SK-N-SH treated with all-trans-retinoic acid at 6 μM for 48 hours (cell line): ENCODE data around the gene THAP6.
"Not testable (repeated sequence)": the region's sequence is repeated elsewhere in the genome, so short reads cannot be mapped to it uniquely, and the experiment has no call there.

Experiments
- ATAC-seq: fragments of 200-7000 bp; cut with Tn5 transposase; 3 replicates; pipeline ENCODE4 v1.9.1; 2020; ENCODE audit warnings: mild to moderate bottlenecking, moderate library complexity
- ARNTL ChIP-seq: fragments of 450-650 bp; formaldehyde crosslinking; IDR thresholded peaks from 2 replicates; pipeline ENCODE4 v1.5.0; 2020; ENCODE audit warnings: low read depth, mild to moderate bottlenecking, moderate library complexity, borderline replicate concordance
- BACH2 ChIP-seq: fragments of 250-450 bp; sonication (Bioruptor Pico); IDR thresholded peaks from 2 replicates; pipeline ENCODE4 v1.9.0; 2021; ENCODE audit warnings: mild to moderate bottlenecking, borderline replicate concordance
- CSDC2 ChIP-seq: fragments of 250-450 bp; sonication (Bioruptor Pico); IDR thresholded peaks from 2 replicates; pipeline ENCODE4 v1.5.0; 2020; ENCODE audit warnings: mild to moderate bottlenecking, moderate library complexity
- ESRRG ChIP-seq: fragments of 250-450 bp; sonication (Bioruptor Pico); IDR thresholded peaks from 2 replicates; pipeline ENCODE4 v1.6.1; 2021; ENCODE audit warnings: mild to moderate bottlenecking
- GLIS3 ChIP-seq: fragments of 250-450 bp; sonication (Bioruptor Pico); IDR thresholded peaks from 2 replicates; pipeline ENCODE4 v1.5.0; 2020; ENCODE audit warnings: mild to moderate bottlenecking, moderate library complexity
- ISL1 ChIP-seq: fragments of 250-450 bp; sonication (Bioruptor Pico); IDR thresholded peaks from 2 replicates; pipeline ENCODE4 v2.1.2; 2022; ENCODE audit warnings: mild to moderate bottlenecking, moderate library complexity
- OSR1 ChIP-seq: fragments of 250-450 bp; sonication (Bioruptor Pico); IDR thresholded peaks from 2 replicates; pipeline ENCODE4 v1.8.0; 2022; ENCODE audit warnings: moderate library complexity, mild to moderate bottlenecking, inconsistent platforms
- PPARA ChIP-seq: fragments of 250-450 bp; sonication (Bioruptor Pico); IDR thresholded peaks from 2 replicates; pipeline ENCODE4 v1.5.0; 2020; ENCODE audit warnings: mild to moderate bottlenecking, borderline replicate concordance
- RARB ChIP-seq: fragments of 250-450 bp; sonication (Bioruptor Pico); IDR thresholded peaks from 2 replicates; pipeline ENCODE4 v1.8.0; 2021; ENCODE audit warnings: mild to moderate bottlenecking, moderate library complexity
- SNAI2 ChIP-seq: fragments of 250-450 bp; sonication (Bioruptor Pico); IDR thresholded peaks from 2 replicates; pipeline ENCODE4 v1.5.0; 2020; ENCODE audit warnings: mild to moderate bottlenecking, moderate library complexity
- TCF4 ChIP-seq: fragments of 250-450 bp; sonication (Bioruptor Pico); IDR thresholded peaks from 2 replicates; pipeline ENCODE4 v1.8.0; 2021; ENCODE audit warnings: mild to moderate bottlenecking, moderate library complexity, borderline replicate concordance
- TOX ChIP-seq: fragments of 250-450 bp; sonication (Bioruptor Pico); IDR thresholded peaks from 2 replicates; pipeline ENCODE4 v1.8.0; 2021; ENCODE audit warnings: mild to moderate bottlenecking, moderate library complexity, borderline replicate concordance
- ZC3H10 ChIP-seq: fragments of 250-450 bp; sonication (Bioruptor Pico); IDR thresholded peaks from 2 replicates; pipeline ENCODE4 v1.5.1; 2021; ENCODE audit warnings: mild to moderate bottlenecking, moderate library complexity
- ZFP3 ChIP-seq: fragments of 250-450 bp; sonication (Bioruptor Pico); IDR thresholded peaks from 2 replicates; pipeline ENCODE4 v1.5.0; 2020; ENCODE audit warnings: mild to moderate bottlenecking, moderate library complexity
- ZFP30 ChIP-seq: fragments of 450-650 bp; formaldehyde crosslinking; IDR thresholded peaks from 2 replicates; pipeline ENCODE4 v1.5.0; 2022; ENCODE audit warnings: mild to moderate bottlenecking, moderate library complexity
- ZNF565 ChIP-seq: fragments of 450-650 bp; formaldehyde crosslinking; conservative IDR thresholded peaks from 2 replicates; pipeline ENCODE4 v1.5.0; 2020; ENCODE audit warnings: low read depth, mild to moderate bottlenecking, moderate library complexity
- ZNF70 ChIP-seq: fragments of 450-650 bp; formaldehyde crosslinking; IDR thresholded peaks from 2 replicates; pipeline ENCODE4 v1.5.0; 2020; ENCODE audit warnings: mild to moderate bottlenecking, moderate library complexity
- ZNF8 ChIP-seq: fragments of 450-650 bp; formaldehyde crosslinking; IDR thresholded peaks from 2 replicates; pipeline ENCODE4 v1.5.0; 2020; ENCODE audit warnings: mild to moderate bottlenecking, moderate library complexity
- TF ChIP-seq, protein P1 (sequence below): fragments of 250-450 bp; sonication (Bioruptor Pico); IDR thresholded peaks from 2 replicates; pipeline ENCODE4 v1.5.1; 2020; ENCODE audit warnings: low read depth, mild to moderate bottlenecking, moderate library complexity
- TF ChIP-seq, protein P2 (sequence below): fragments of 250-450 bp; sonication (Bioruptor Pico); IDR thresholded peaks from 2 replicates; pipeline ENCODE4 v1.8.0; 2021; ENCODE audit warnings: low read depth, mild to moderate bottlenecking, moderate library complexity, borderline replicate concordance
- TF ChIP-seq, protein P3 (sequence below): fragments of 250-450 bp; sonication (Bioruptor Pico); IDR thresholded peaks from 2 replicates; pipeline ENCODE4 v1.5.0; 2020; ENCODE audit warnings: mild to moderate bottlenecking, moderate library complexity
- TF ChIP-seq, protein P4 (sequence below): fragments of 250-450 bp; sonication (Bioruptor Pico); IDR thresholded peaks from 2 replicates; pipeline ENCODE4 v1.5.1; 2021; ENCODE audit warnings: mild to moderate bottlenecking, moderate library complexity

Gene THAP6

DNA sequence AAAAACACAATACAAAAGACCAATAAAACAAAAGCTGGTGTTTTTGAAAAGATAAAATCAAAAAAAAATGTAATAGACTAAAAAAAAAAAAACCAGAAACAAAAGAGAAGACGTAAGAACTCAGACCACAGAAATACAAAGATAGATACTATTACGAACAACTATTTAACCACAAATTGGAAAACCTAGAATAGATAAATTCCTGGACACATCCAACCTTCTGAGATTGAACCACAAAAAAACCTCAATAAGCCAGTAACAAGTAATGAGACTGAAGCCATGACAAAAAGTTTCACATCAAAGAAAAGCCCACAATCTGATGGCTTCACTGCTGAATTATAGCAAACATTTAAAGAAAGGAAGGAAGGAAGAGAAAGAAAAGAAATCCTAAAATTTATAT is 16.2 kb upstream of the THAP6 start:
- TF ChIP-seq ZNF565 (CRISPR knock-in tag), result no peak
- TF ChIP-seq ESRRG (CRISPR knock-in tag), result no peak
- no peak for TF ChIP-seq ISL1 (CRISPR knock-in tag)
- TF ChIP-seq, all 23 proteins: peak for 0
- peak; percentile 40; the same call in 2 of the 3 replicates for ATAC-seq

DNA sequence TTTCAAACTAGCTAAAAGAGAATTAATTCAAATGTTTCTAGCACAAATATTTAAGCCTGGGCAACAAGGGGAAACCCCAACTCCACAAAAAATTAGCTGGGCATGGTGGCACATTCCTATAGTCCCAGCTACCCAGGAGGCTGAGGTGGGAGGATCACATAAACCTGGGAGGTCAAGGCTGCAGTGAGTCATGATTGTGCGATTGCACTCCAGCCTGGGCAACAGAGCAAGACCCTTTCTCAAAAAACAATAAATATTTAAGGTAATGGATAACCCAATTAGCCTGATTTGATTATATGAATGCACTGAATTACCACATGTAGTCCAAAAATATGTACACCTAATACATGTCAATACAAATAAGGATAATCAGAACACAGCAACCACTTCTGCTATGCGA is 14.4 kb upstream of the THAP6 start:
- ATAC-seq, result no peak
- TF ChIP-seq TCF4 (CRISPR knock-in tag) (no peak), GLIS3 (no peak), BACH2 (CRISPR knock-in tag) (no peak), ZC3H10 (no peak), PPARA (no peak), ZFP30 (CRISPR knock-in tag) (no peak), RARB (CRISPR knock-in tag) (no peak)
- TF ChIP-seq, protein P1, sequence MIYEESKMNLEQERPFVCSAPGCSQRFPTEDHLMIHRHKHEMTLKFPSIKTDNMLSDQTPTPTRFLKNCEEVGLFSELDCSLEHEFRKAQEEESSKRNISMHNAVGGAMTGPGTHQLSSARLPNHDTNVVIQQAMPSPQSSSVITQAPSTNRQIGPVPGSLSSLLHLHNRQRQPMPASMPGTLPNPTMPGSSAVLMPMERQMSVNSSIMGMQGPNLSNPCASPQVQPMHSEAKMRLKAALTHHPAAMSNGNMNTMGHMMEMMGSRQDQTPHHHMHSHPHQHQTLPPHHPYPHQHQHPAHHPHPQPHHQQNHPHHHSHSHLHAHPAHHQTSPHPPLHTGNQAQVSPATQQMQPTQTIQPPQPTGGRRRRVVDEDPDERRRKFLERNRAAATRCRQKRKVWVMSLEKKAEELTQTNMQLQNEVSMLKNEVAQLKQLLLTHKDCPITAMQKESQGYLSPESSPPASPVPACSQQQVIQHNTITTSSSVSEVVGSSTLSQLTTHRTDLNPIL (CRISPR knock-in tag), result no peak

DNA sequence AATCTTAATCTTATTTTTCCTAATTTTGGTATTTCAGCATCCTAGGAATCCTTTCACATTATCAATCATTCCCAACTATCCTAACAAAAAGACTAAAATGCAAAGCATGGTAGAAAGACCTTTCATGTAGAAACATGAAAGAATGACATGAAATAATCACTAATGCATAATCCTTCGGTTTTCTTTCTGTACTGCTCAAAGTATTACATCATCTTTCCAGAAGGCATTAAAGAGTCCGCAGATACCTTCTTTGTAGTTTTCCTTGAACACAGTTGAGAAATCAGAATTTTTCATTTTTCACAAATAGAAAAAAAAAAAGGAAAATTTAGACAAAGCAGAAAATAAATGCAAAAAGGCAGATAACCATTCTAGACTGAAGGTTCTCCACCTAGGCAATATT is 11.6 kb upstream of the THAP6 start:
- ATAC-seq, result no peak
- TF ChIP-seq SNAI2 (CRISPR knock-in tag), result no peak
- TF ChIP-seq, all 23 proteins: peak for 0

DNA sequence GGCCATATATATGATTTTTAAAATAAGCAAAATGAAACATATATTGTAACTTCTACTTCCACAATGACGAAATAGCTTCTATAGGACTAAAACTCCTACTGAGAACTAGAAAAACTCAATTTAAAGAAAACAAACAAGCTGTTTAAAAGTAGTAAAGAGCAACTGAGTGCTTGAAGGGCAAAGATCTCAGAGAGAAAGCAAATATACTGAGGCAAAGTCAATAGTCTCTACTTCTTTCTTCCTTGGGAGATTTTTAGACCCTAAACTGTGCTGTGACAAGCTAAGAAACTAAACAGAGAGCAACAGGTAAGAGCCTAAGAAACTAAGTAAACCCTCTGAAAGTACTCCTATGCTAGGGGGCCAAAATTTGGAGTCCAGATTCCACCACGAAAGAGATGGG is 8.6 kb upstream of the THAP6 start:
- TF ChIP-seq PPARA, result no peak
- no peak for TF ChIP-seq ZFP30 (CRISPR knock-in tag)
- TF ChIP-seq ZNF8 (CRISPR knock-in tag), result no peak
- no peak for TF ChIP-seq GLIS3
- TF ChIP-seq ZFP3 (CRISPR knock-in tag), result no peak
- TF ChIP-seq ARNTL, result no peak
- TF ChIP-seq OSR1 (CRISPR knock-in tag), result no peak
- no peak for TF ChIP-seq BACH2 (CRISPR knock-in tag)
- no peak for TF ChIP-seq SNAI2 (CRISPR knock-in tag)
- no peak for TF ChIP-seq TOX (CRISPR knock-in tag)
- TF ChIP-seq CSDC2 (CRISPR knock-in tag), result no peak
- TF ChIP-seq, protein P1 (CRISPR knock-in tag), result no peak
- TF ChIP-seq, all 23 proteins: peak for 0
- no peak for ATAC-seq

DNA sequence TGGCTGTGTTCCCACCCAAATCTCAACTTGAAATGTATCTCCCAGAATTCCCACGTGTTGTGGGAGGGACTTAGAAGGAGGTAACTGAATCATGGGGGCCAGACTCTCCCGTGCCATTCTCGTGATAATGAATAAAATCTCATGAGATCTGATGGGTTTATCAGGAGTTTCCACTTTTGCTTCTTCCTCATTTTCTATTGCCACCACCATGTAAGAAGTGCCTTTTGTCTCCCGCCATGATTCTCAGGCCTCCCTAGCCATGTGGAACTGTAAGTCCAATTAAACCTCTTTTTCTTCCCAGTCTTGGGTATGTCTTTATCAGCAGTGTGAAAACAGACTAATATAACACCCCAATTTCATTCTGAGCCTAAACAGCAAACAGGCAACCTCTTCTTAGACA is 4.7 kb upstream of the THAP6 start:
- not testable (repeated sequence) for ATAC-seq

DNA sequence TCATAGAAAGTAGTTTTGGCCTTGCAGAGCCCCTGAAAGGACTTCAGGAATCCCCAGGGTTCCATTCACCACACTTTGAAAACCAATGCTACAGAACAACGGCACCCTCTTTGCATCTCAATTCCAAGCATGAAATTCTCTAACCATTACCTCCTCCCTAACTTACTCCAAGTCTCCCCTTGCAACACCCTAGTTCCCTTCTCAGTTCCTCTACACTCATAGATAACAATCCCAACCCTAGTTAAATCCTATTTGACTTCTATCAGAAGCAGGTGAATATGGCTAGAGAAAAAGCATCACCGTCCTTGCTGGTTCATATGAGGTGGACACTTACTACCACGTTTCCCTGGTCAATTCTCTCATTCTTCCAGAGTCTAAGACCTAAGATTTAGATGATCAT is 2.4 kb upstream of the THAP6 start:
- ATAC-seq, result no peak
- TF ChIP-seq TCF4 (CRISPR knock-in tag) (no peak), ZFP3 (CRISPR knock-in tag) (no peak), ARNTL (no peak), SNAI2 (CRISPR knock-in tag) (no peak), CSDC2 (CRISPR knock-in tag) (no peak), ZNF565 (CRISPR knock-in tag) (no peak), ZNF70 (no peak), RARB (CRISPR knock-in tag) (no peak), ESRRG (CRISPR knock-in tag) (no peak), PPARA (no peak), OSR1 (CRISPR knock-in tag) (no peak), BACH2 (CRISPR knock-in tag) (no peak), ISL1 (CRISPR knock-in tag) (no peak), GLIS3 (no peak), ZC3H10 (no peak)
- TF ChIP-seq, protein P2, sequence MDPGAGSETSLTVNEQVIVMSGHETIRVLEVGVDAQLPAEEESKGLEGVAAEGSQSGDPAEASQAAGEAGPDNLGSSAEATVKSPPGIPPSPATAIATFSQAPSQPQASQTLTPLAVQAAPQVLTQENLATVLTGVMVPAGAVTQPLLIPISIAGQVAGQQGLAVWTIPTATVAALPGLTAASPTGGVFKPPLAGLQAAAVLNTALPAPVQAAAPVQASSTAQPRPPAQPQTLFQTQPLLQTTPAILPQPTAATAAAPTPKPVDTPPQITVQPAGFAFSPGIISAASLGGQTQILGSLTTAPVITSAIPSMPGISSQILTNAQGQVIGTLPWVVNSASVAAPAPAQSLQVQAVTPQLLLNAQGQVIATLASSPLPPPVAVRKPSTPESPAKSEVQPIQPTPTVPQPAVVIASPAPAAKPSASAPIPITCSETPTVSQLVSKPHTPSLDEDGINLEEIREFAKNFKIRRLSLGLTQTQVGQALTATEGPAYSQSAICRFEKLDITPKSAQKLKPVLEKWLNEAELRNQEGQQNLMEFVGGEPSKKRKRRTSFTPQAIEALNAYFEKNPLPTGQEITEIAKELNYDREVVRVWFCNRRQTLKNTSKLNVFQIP (CRISPR knock-in tag), result no peak
- TF ChIP-seq, protein P1 (CRISPR knock-in tag), result no peak
- TF ChIP-seq, protein P3, sequence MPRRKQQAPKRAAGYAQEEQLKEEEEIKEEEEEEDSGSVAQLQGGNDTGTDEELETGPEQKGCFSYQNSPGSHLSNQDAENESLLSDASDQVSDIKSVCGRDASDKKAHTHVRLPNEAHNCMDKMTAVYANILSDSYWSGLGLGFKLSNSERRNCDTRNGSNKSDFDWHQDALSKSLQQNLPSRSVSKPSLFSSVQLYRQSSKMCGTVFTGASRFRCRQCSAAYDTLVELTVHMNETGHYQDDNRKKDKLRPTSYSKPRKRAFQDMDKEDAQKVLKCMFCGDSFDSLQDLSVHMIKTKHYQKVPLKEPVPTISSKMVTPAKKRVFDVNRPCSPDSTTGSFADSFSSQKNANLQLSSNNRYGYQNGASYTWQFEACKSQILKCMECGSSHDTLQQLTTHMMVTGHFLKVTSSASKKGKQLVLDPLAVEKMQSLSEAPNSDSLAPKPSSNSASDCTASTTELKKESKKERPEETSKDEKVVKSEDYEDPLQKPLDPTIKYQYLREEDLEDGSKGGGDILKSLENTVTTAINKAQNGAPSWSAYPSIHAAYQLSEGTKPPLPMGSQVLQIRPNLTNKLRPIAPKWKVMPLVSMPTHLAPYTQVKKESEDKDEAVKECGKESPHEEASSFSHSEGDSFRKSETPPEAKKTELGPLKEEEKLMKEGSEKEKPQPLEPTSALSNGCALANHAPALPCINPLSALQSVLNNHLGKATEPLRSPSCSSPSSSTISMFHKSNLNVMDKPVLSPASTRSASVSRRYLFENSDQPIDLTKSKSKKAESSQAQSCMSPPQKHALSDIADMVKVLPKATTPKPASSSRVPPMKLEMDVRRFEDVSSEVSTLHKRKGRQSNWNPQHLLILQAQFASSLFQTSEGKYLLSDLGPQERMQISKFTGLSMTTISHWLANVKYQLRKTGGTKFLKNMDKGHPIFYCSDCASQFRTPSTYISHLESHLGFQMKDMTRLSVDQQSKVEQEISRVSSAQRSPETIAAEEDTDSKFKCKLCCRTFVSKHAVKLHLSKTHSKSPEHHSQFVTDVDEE (CRISPR knock-in tag), result no peak
- TF ChIP-seq, protein P4, sequence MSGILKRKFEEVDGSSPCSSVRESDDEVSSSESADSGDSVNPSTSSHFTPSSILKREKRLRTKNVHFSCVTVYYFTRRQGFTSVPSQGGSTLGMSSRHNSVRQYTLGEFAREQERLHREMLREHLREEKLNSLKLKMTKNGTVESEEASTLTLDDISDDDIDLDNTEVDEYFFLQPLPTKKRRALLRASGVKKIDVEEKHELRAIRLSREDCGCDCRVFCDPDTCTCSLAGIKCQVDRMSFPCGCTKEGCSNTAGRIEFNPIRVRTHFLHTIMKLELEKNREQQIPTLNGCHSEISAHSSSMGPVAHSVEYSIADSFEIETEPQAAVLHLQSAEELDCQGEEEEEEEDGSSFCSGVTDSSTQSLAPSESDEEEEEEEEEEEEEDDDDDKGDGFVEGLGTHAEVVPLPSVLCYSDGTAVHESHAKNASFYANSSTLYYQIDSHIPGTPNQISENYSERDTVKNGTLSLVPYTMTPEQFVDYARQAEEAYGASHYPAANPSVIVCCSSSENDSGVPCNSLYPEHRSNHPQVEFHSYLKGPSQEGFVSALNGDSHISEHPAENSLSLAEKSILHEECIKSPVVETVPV (CRISPR knock-in tag), result no peak
